GM08714 (cell line): Measurements from ENCODE around the gene HYAL2.

Source experiments
- H3K4me3 ChIP-seq: fragments of 200-500 bp; sonication (Bioruptor generic); 2 replicates; pipeline ENCODE4 v1.5.1; 2014; ENCODE audit warnings: mild to moderate bottlenecking, low read length, inconsistent platforms
- ZNF274 ChIP-seq: IDR thresholded peaks from 2 replicates; pipeline ENCODE4 v1.6.1; 2012; ENCODE audit warnings: mild to moderate bottlenecking, low read depth, low read length

Gene HYAL2

DNA sequence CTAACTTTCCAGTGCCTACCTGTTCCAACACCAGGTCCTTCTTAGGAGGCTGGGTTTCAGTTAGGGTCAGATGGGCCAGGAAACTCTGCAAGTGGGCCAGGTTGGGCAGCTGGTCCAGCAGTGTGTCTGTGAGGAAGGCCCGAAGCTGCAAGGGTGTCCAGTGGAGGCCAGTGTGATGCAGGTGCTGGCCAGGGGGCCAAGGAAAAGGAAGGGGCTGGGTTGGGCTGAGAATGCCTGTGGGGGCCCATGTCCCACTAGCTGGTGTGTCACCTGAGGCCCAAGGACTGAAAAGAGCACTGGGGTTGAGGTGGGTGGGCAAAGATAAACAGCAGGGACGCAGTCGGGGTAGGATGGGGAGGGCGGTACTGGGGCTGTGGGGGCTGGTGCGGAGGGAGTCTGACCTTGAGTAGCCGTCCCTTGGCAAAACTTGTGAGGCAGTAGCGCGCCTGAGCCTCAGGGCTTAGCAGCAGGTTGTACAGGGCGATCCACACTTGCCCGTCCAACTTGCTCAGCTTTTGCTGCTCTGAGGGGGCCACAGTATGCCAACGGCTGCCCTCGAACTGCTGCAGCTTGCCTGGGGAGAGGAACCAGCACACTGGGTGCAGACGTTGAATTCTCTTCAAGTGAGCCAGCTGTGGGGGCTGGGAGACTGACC is 19.6 kb upstream of the HYAL2 start:
- TF ChIP-seq ZNF274 = no peak
- no peak overlapping the region for H3K4me3 ChIP-seq

DNA sequence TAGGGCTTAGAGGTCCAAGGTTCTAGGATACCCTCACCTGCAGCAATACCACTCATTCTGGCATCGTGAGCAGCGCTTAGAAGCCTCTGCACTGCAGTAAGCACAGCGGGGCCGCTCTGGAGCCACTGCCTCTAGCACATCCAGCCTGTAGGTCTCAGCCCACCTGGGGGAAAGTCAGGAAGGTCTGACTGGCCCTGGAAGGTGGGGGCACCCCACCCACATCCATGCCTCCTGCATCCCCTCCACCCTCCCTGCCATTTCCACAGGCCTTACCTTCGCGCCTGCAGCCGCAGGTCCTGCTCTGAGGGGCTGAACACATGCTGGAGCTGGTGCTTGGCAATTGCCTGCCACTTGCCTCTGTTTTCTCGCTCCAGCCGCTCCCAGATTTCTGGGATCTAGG is 19.0 kb upstream of the HYAL2 start:
- H3K4me3 ChIP-seq = peak overlapping the region; percentile 70; the same call in 1 of the 2 replicates
- TF ChIP-seq ZNF274 = no peak

DNA sequence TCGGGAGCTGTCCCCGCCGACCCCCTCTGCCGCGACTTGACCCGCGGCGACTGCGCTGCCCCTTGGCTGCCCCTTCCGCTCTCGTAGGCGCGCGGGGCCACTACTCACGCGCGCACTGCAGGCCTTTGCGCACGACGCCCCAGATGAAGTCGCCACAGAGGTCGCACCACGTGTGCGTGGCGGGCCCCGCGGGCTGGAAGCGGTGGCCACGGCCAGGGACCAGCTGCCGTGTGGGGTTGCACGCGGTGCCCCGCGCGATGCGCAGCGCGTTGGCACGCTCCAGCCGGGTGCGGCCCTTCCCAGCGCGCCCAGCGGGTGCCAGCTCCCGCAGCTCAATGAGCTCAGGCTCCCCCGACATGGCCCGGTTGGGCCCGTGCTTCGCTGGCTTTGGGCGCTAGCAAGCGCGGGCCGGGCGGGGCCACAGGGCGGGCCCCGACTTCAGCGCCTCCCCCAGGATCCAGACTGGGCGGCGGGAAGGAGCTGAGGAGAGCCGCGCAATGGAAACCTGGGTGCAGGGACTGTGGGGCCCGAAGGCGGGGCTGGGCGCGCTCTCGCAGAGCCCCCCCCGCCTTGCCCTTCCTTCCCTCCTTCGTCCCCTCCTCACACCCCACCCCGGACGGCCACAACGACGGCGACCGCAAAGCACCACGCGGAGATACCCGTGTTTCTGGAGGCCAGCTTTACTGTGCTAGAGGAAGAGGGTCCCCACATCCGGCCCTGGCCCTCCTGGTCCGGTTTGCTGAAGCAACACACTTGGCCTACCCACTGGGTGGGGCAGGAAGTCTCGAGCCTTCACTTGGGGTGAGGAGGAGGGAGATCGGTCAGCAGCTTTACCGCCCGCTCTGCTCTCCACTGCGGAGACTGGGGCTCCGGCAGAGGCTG is 18.1 kb upstream of the HYAL2 start, which contains the start of gene RASSF1:
TSS of gene RASSF1 (minus strand) at position 389 of the 882 bp plus-strand sequence. CDS start at position 358, 31 bp downstream.
- TF ChIP-seq ZNF274 = no peak
- H3K4me3 ChIP-seq = peak within 1 kb of the TSS; percentile 70; the same call in 1 of the 2 replicates

DNA sequence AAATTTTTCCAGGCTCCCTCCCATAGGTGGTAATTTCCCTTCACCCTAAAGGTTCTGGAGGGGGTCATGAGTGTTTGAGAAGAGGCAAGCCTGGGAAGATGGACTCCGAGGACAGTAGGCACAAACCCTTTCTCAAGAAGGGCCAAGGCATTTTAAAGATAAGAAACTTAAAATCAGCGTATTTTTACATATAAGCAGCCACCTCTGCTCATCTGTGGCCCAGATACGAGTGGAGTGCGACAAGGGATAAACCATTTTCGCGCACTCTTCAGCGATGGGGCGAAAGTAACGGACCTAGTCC is 17.6 kb upstream of the HYAL2 start:
- peak overlapping the region; percentile 70; the same call in 1 of the 2 replicates for H3K4me3 ChIP-seq
- TF ChIP-seq ZNF274 = no peak

DNA sequence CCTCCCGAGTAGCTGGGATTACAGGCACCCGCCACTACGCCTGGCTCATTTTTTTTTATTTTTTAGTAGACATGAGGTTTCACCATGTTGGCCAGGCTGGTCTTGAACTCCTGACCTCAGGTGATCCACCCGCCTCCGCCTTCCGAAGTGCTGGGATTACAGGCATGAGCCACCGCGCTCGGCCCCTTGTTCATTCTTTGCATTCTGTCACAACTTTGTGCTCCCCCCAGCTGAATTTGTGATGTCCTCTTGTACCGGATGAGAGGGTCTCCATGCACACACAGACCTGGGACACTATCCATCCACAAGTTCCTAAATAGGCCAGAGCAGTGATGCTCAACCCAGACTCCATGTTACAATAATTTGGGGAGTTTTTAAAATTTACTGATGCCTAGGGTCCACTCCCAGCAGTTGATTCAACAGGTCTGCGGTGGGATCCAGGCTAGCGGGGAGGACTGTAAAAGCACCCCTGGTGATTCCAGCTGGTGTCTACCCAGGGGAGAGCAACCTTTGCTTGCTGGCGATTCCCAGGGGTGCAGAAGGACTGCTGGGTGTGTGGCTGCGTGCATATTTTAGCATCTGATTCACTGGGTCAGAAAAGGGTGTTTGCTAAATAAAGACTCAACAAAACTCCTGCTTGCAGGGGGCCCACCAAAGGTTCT is 17.1 kb upstream of the HYAL2 start:
- TF ChIP-seq ZNF274 = no peak
- peak overlapping the region; percentile 70; the same call in 1 of the 2 replicates for H3K4me3 ChIP-seq

DNA sequence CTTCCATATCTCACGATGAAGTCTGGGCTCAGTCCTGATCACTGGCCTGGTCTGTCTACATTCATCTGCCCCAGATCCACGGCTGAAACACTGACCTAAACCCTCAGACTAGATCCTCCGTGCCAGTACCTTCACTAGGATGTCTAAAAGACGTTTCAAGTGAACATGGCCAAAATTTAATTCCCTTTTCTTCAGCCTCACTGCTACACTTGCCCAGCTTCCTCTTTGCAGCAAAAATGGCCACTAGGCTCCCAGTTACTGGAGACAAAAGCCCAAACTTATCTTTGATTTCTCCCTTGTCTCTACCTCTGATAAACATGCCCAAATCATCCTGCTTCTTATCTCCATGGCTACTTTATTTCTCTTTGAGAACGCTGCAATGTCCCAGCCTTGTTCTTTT is 16.4 kb upstream of the HYAL2 start:
- no peak for TF ChIP-seq ZNF274
- peak overlapping the region; percentile 70; the same call in 1 of the 2 replicates for H3K4me3 ChIP-seq

DNA sequence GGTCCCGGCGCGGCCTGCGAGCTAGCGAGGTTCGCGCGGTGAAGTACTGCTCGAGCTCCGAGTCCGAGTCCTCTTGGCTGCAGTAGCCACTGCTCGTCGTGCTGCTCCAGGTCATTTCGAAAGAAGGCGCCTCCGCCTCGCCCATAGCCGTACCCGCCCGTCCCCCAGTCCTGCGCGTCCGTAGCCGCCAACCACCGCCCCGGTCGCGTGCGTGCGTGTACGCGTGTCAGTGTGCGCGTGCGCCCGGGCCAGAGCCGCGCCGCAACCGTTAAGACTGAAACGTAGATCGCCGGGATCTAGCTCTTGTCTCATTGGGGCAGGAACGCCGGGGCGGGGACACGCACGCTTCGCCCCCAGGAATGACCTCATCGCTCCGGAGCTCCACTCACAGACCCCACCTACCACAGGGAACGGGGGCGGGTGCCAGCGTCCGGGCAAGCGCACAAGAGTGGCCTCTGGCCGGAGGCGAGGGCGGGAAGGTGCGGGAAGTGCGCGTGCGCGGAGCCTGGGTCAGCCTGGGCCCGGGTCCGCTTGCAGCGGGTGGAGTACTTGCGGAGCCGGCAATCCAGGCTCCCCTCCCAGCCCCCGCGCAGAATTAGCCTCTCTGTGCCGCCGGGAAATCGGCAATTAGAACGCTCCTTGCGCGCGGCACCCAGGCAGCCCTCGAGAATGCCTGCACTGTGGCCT is 14.8 kb upstream of the HYAL2 start:
- H3K4me3 ChIP-seq = peak overlapping the region; percentile 71
- no peak for TF ChIP-seq ZNF274

DNA sequence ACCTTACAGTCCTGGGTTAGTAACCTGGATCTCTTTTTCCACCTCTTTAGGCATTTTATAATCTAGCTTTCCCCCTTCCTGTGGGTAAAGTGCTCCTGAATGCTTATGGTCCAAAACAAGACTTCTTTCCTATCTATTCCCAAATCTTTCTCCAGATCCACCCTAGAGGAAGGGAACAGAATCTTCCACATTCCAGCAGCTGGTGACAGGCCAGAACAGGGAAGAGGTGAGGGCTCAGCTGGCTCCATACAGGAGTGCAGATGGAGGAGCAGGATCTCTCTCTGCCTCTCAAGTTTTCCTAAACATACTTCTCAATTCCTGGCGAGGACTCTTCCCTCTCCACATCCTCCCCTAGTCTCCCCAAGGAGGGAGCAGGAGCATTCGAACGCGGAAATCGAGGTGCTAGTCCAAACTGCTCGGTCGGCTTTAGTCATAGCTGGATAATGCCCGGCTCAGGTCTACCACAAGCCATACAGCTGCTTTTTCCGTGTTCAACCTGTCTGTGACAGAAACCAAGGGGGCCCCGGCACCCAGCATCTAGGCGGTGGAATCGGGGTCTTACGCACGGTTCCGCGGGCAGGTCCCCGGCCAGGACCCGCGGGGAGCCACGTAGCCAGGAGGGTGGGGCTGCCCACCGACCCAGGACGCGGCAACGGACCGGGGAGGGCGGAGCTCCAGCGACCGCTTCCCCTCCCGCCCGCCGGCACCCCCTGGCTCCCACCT is 14.1 kb upstream of the HYAL2 start:
- H3K4me3 ChIP-seq = peak overlapping the region; percentile 71
- no peak for TF ChIP-seq ZNF274

DNA sequence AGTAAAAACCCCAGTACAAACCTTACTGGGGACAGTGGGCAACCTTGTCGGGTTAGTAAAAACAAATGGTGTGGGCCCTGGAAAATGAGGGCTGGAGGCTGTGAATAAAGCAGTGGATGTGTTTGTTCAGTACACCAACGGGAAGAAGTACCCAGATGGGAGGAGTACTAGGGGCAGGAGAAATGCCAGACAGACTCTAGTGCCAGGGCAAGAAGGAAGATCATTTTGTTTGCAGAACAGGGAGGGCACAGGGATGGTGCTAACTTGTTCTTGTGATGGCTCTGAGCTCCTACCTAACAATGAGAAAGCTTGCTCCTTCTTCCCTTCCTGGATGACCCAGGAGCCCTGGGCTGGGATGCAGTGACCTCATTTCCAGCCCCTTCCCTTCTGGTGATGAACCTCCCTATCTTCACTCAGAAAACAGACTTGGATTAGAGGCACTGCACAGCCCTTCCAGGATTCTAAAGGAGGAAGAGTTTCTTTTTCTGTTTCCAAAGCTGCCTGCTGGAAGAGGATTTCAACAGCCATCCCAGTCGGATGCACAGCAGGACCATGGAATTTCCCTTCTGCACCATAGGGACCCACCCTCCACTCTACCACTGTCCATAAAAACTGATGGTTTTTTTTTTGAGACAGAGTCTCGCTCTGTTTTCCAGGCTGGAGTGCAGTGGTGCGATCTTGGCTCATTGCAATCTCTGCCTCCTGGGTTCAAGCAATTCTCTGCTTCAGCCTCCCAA is 12.0 kb upstream of the HYAL2 start:
- H3K4me3 ChIP-seq = no peak overlapping the region
- no peak for TF ChIP-seq ZNF274

DNA sequence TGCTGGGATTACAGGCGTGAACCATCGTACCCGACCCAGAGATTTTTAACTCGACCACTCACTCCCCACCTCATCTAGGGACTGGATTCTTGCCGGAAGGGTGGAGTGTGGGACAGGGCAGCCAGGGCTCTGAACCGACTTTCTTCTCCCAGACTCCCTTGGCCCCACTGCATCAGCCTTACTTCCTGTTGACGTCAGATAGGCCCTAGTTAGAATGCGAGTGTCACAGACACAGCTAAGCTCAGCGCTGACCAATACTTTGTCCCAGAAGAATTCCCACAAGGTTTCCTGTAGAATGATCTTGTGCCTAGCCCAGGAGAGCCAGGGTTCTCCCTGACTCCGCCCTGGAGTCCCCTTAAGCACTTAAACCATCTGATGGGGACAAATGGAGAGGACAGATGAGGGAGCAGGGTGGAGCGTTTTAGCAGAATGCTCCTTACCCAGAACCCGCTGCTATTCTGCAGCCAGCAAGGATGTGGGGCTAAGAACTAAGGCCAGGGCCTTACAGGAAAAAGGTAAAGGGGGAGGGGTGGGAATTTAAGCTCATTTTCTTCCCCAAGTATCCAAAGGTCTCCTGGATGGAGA is 11.3 kb upstream of the HYAL2 start:
- H3K4me3 ChIP-seq = no peak overlapping the region
- TF ChIP-seq ZNF274 = no peak

DNA sequence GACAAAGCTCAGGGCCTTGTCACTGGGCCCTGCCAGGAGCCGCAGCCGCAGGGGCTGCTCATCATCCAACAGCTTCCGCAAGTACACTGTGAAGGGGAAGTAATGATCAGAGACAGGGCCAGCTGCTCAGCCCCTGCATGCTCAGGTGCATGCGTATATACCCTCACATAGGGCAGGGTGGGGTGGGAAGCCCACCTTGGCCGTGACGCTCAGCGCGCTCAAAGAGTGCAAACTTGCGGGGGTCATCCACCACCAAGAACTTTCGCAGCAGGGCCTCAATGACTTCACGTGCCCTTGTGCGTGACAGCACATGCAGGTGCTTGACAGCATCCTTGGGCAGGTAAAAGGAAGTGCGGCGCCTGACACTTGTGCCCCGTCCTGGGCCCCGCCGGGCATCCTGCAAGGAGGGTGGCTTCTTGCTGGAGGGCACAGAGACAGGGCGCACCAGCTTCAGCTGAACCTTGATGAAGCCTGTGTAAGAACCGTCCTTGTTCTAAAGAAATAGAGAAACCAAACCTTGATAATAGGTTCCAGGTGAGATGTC is 8.9 kb upstream of the HYAL2 start:
- H3K4me3 ChIP-seq = no peak overlapping the region
- no peak for TF ChIP-seq ZNF274

DNA sequence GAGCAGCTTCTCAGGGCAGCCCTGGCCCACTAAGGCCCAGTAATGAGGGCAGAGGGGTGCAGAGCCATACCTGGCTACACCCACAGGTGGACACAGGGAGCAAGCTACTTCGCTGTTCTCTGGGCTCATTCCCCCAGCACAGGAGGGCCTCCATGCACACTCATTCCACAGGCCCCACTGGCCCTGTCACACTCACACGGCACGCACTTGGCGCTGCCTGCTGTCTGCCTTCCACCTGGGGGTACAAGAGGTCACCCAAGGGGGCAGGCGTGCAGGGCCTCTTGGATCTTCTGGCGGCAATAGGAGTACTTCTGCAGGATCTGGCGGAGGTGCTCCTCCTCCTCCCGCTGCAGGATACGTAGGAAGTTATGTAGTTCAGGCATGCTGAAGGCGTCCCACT is 7.8 kb upstream of the HYAL2 start:
- no peak overlapping the region for H3K4me3 ChIP-seq
- TF ChIP-seq ZNF274 = no peak
